SH-SY5Y (cell line): ENCODE results near the gene ABCD2.

Source experiments
- GATA2 ChIP-seq: IDR thresholded peaks from 2 replicates; pipeline ENCODE4 v1.6.1; 2011; ENCODE audit warnings: mild to moderate bottlenecking, low read depth, low read length
- GATA3 ChIP-seq: IDR thresholded peaks from 2 replicates; pipeline ENCODE4 v1.6.1; 2011; ENCODE audit warnings: low read depth, mild to moderate bottlenecking, low read length, moderate library complexity

- TF ChIP-seq GATA2 (no peak), GATA3 (no peak)
These were observed 315 bp downstream of the ABCD2 start for GRCh38 chr12:39619316-39619659.
